ENCODE results near the gene PTPRD. TPM values are rescaled to one million over a fixed set of nuclear protein-coding genes. Genes with fewer than 3 reads are reported as not detected.

Gene PTPRD
- total and polyA plus RNA-seq, 2 donors from 2014 or later = 6.4 to 78.9 TPM

DNA sequence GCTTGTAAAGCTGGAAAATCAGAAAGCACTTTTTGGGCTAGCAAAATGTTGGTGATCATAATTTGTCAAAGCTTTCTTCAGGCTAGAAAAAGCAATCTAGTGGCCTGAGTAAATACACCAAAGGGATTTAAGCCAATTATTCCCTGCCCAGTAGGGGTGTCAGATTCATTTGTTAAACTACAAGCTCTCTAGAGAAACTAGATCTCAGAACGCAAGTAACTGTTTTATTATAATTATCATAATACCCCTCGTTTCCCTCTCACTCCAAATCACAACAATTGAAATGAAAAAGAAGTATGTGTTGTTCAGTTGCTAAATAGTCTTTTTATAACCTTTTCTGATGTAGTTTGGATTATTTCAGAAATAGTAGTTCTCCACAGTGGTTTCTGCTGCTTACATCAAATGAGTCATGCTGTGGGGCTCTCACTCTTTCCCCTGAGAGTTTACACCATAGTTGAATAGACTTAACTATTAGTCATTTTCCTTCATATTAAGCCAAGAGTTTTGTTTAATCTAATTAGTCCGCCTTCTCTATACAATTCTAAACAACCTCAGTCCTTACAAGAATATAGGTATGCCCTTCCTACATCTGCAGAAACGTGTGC lies 1894.6 kb downstream of the PTPRD start:
- H3K27me3 ChIP-seq (ENCODE audit: control insufficient read depth, insufficient read depth, low read length) = no peaks in the 10 kb centered on the region
- H3K9me3 ChIP-seq (ENCODE audit: control insufficient read depth in 2 of 3, insufficient read depth in 1 of 3, low read length in 3 of 3) = no peaks in the 10 kb centered on the region
- no peak overlapping the region for H3K27ac ChIP-seq (ENCODE audit: low read depth in 2 of 2, low read length in 2 of 2)
- peaks cover 0 to 10% (median 4%) of the 10 kb centered on the region in 3 donors for H3K4me1 ChIP-seq (ENCODE audit: control insufficient read depth in 2 of 3, insufficient read depth in 2 of 3, low read depth in 1 of 3, low read length in 3 of 3)
- no peak overlapping the region for H3K4me3 ChIP-seq (ENCODE audit: low read length in 3 of 3)
- intact Hi-C loops (cut with DNase I) = no loop called here
- FAIRE-seq (no peak), DNase-seq (no peak)
- TF ChIP-seq, protein P1, sequence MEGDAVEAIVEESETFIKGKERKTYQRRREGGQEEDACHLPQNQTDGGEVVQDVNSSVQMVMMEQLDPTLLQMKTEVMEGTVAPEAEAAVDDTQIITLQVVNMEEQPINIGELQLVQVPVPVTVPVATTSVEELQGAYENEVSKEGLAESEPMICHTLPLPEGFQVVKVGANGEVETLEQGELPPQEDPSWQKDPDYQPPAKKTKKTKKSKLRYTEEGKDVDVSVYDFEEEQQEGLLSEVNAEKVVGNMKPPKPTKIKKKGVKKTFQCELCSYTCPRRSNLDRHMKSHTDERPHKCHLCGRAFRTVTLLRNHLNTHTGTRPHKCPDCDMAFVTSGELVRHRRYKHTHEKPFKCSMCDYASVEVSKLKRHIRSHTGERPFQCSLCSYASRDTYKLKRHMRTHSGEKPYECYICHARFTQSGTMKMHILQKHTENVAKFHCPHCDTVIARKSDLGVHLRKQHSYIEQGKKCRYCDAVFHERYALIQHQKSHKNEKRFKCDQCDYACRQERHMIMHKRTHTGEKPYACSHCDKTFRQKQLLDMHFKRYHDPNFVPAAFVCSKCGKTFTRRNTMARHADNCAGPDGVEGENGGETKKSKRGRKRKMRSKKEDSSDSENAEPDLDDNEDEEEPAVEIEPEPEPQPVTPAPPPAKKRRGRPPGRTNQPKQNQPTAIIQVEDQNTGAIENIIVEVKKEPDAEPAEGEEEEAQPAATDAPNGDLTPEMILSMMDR (IDR thresholded peaks at IDR 0.05; ENCODE audit: borderline replicate concordance, extremely low read depth, insufficient read depth) = no peak
- H3K36me3 ChIP-seq (ENCODE audit: control insufficient read depth in 2 of 3, insufficient read depth in 3 of 3, low read length in 3 of 3) = no peaks in the 10 kb centered on the region
- no peak overlapping the region for H3K9ac ChIP-seq (ENCODE audit: low read length in 3 of 3)

- DNase-seq = no peak
- intact Hi-C loops (cut with DNase I) = no loop called here
- no peak overlapping the region for H3K27ac ChIP-seq (ENCODE audit: low read depth in 2 of 2, low read length in 2 of 2)
- no peak overlapping the region for H3K4me3 ChIP-seq (ENCODE audit: low read length in 3 of 3)
- no peaks in the 10 kb centered on the region for H3K36me3 ChIP-seq (ENCODE audit: control insufficient read depth in 2 of 3, insufficient read depth in 3 of 3, low read length in 3 of 3)
- H3K27me3 ChIP-seq (ENCODE audit: control insufficient read depth, insufficient read depth, low read length) = no peaks in the 10 kb centered on the region
- peaks cover 0 to 10% (median 4%) of the 10 kb centered on the region in 3 donors for H3K4me1 ChIP-seq (ENCODE audit: control insufficient read depth in 2 of 3, insufficient read depth in 2 of 3, low read depth in 1 of 3, low read length in 3 of 3)
- no peak overlapping the region for H3K9ac ChIP-seq (ENCODE audit: low read length in 3 of 3)
- TF ChIP-seq, protein P1 (IDR thresholded peaks at IDR 0.05; ENCODE audit: borderline replicate concordance, extremely low read depth, insufficient read depth) = no peak
- H3K9me3 ChIP-seq (ENCODE audit: control insufficient read depth in 2 of 3, insufficient read depth in 1 of 3, low read length in 3 of 3) = no peaks in the 10 kb centered on the region
- FAIRE-seq = no peak
Measured at GRCh38 chr9:8717146-8717545, 1895.7 kb downstream of the PTPRD start.

DNA sequence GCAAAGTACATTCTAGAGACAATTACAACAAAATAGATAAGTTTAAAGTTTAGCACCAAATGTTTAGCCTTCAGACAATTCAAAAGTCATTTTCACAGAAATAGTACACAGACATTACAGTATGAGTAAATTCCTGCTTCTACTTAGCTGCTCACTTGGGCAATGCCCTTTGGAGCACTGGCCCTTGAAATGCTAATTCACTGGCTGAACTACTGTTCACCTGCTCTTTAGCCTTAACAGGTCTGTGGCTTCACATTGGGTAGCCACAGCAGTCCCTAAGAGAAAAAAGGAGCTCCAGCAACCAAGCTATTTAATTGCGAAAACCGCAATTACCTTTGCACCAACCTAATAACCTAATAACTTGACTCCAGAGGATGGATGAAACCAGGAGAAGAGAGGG lies 1897.0 kb downstream of the PTPRD start:
- Histone ChIP-seq H3K27me3 (ENCODE audit: control insufficient read depth, insufficient read depth, low read length) (no peaks in the 10 kb centered on the region), H3K36me3 (ENCODE audit: control insufficient read depth in 2 of 3, insufficient read depth in 3 of 3, low read length in 3 of 3) (no peaks in the 10 kb centered on the region)
- TF ChIP-seq, protein P1 (IDR thresholded peaks at IDR 0.05; ENCODE audit: borderline replicate concordance, extremely low read depth, insufficient read depth) = no peak

GRCh38 chr9:8713811-8714165 lies 1899.0 kb downstream of the PTPRD start:
- Histone ChIP-seq H3K27me3 (ENCODE audit: control insufficient read depth, insufficient read depth, low read length) (no peaks in the 10 kb centered on the region), H3K36me3 (ENCODE audit: control insufficient read depth in 2 of 3, insufficient read depth in 3 of 3, low read length in 3 of 3) (no peaks in the 10 kb centered on the region), H3K4me3 (ENCODE audit: low read length in 3 of 3) (no peak overlapping the region), H3K27ac (ENCODE audit: low read depth in 2 of 2, low read length in 2 of 2) (no peak overlapping the region), H3K4me1 (ENCODE audit: control insufficient read depth in 2 of 3, insufficient read depth in 2 of 3, low read depth in 1 of 3, low read length in 3 of 3) (peaks cover 0 to 10% (median 4%) of the 10 kb centered on the region in 3 donors), H3K9ac (ENCODE audit: low read length in 3 of 3) (no peak overlapping the region), H3K9me3 (ENCODE audit: control insufficient read depth in 2 of 3, insufficient read depth in 1 of 3, low read length in 3 of 3) (no peaks in the 10 kb centered on the region)
- FAIRE-seq (no peak), DNase-seq (no peak)
- TF ChIP-seq, protein P1 (IDR thresholded peaks at IDR 0.05; ENCODE audit: borderline replicate concordance, extremely low read depth, insufficient read depth) = no peak
- intact Hi-C loops (cut with DNase I) = no loop called here

More for the DNA sequence above, 1897.0 kb downstream of the PTPRD start:
- FAIRE-seq (no peak), DNase-seq (no peak)
- H3K9me3 ChIP-seq (ENCODE audit: control insufficient read depth in 2 of 3, insufficient read depth in 1 of 3, low read length in 3 of 3) = no peaks in the 10 kb centered on the region
- intact Hi-C loops (cut with DNase I) = no loop called here
- no peak overlapping the region for H3K4me3 ChIP-seq (ENCODE audit: low read length in 3 of 3)
- peaks cover 0 to 10% (median 4%) of the 10 kb centered on the region in 3 donors for H3K4me1 ChIP-seq (ENCODE audit: control insufficient read depth in 2 of 3, insufficient read depth in 2 of 3, low read depth in 1 of 3, low read length in 3 of 3)
- no peak overlapping the region for H3K9ac ChIP-seq (ENCODE audit: low read length in 3 of 3)
- no peak overlapping the region for H3K27ac ChIP-seq (ENCODE audit: low read depth in 2 of 2, low read length in 2 of 2)

Measured in kidney (tissue), 14 donors.